H1 (cell line): Measurements from ENCODE around the gene SFT2D1. TPM values are rescaled to one million over a fixed set of nuclear protein-coding genes. Genes with fewer than 3 reads are reported as not detected.

Experiments used
- POLR2A ChIP-seq, 2 experiments: IDR thresholded peaks; 1 replicate in 1 of 2; 2 replicates in 1 of 2; pipeline ENCODE4 v1.6.1; 2011; ENCODE audit warnings: low read depth in 2 of 2, low read length in 2 of 2, mild to moderate bottlenecking in 2 of 2; ENCODE audit errors: control extremely low read depth in 1 of 2
- RFX5 ChIP-seq: IDR thresholded peaks from 2 replicates; pipeline ENCODE4 v1.6.1; 2011; ENCODE audit warnings: low read depth, low read length, improper control_type of control experiment, borderline replicate concordance
- RNF2 ChIP-seq: fragments of 200-900, 300-1000 bp; sonication (generic); IDR thresholded peaks from 2 replicates; pipeline ENCODE4 v1.7.1; 2016; ENCODE audit warnings: borderline replicate concordance, low read depth, mild to moderate bottlenecking, antibody characterized with exemption, low read length; ENCODE audit not compliant: poor library complexity, severe bottlenecking; ENCODE audit errors: missing control alignments
- SP1 ChIP-seq: IDR thresholded peaks from 2 replicates; pipeline ENCODE4 v1.6.1; 2011; ENCODE audit warnings: low read depth, low read length
- SP2 ChIP-seq: IDR thresholded peaks from 2 replicates; pipeline ENCODE4 v1.6.1; 2012; ENCODE audit warnings: mild to moderate bottlenecking, low read length, inconsistent platforms
- SP4 ChIP-seq: IDR thresholded peaks from 2 replicates; pipeline ENCODE4 v1.6.1; 2012; ENCODE audit warnings: low read length, inconsistent platforms
- TAF1 ChIP-seq: IDR thresholded peaks from 2 replicates; pipeline ENCODE4 v1.6.1; 2011; ENCODE audit warnings: mild to moderate bottlenecking, low read depth, low read length
- TCF12 ChIP-seq: IDR thresholded peaks from 2 replicates; pipeline ENCODE4 v1.6.1; 2011; ENCODE audit warnings: low read depth, mild to moderate bottlenecking, low read length
- USF2 ChIP-seq: IDR thresholded peaks from 2 replicates; pipeline ENCODE4 v1.6.1; 2011; ENCODE audit warnings: low read length, improper control_type of control experiment
- polyA plus RNA-seq, 7 experiments: library from polyadenylated mRNA; depleted of rRNA in 3 of 7; stranded (reverse) in 5 of 7; unstranded in 2 of 7; fragments of >200 nt in 5 of 7; fragments of 200-250 nt in 2 of 7; gene quantifications; 1 replicate in 5 of 7; 2 replicates in 1 of 7; 4 replicates in 1 of 7; pipeline versions ENCODE4 v1.2.1 to v1.2.3, GENCODE V29; 2011 to 2013; ENCODE audit warnings: missing spikeins in 2 of 7, mixed read lengths in 2 of 7
- total RNA-seq: library from RNA; stranded (reverse); fragmentation: NEBNext Ultra II Directional; extraction: Animal tissue kit (Norgen Biotek cat#: 25700); gene quantifications from 2 replicates; pipeline ENCODE4 v1.2.1, GENCODE V29; 2021

The SFT2D1 gene
- total and polyA plus RNA-seq, 2 of the 8 experiments (the other 6 are each of a cell fraction or from before 2014, with no cell fraction given), result 52.3 to 76.1 TPM

GRCh38 chr6:166331503-166332415 is 10.6 kb downstream of the SFT2D1 start (continued):
- TF ChIP-seq SP4 (no peak), SP1 (no peak), RNF2 (no peak), USF2 (no peak), TCF12 (no peak), TAF1 (no peak), RFX5 (no peak), SP2 (no peak), POLR2A (IDR thresholded peaks at IDR 0.05; ENCODE audit: control extremely low read depth in 1 of 2, low read depth in 2 of 2, low read length in 2 of 2) (no peak)
